Smooth muscle cell (in vitro differentiated cells): Measurements from ENCODE around the gene HGS. TPM values are rescaled to one million over a fixed set of nuclear protein-coding genes. Genes with fewer than 3 reads are reported as not detected.

Experiments used
- DNase-seq: peaks from one replicate; lab custom pipeline; 2025; ENCODE audit not compliant: unreplicated experiment; lab: John Stamatoyannopoulos, UW
- H2AFZ ChIP-seq: fragments of 200-600 bp; sonication (generic); 2 replicates; pipeline ENCODE4 v1.6.0; 2016; ENCODE audit warnings: antibody characterized with exemption, low read depth, mild to moderate bottlenecking
- H3F3A ChIP-seq: fragments of 200-600 bp; sonication (generic); 2 replicates; pipeline ENCODE4 v1.6.0; 2017; ENCODE audit warnings: antibody characterized with exemption, low read depth
- H3K27ac ChIP-seq: fragments of 200-600 bp; sonication (generic); 2 replicates; pipeline ENCODE4 v1.5.1; 2016; ENCODE audit warnings: low read depth, mild to moderate bottlenecking
- H3K27me3 ChIP-seq: fragments of 200-600 bp; sonication (generic); 2 replicates; pipeline ENCODE4 v1.6.1; 2016; ENCODE audit warnings: low read depth, mild to moderate bottlenecking
- H3K36me3 ChIP-seq: fragments of 200-600 bp; sonication (generic); 2 replicates; pipeline ENCODE4 v1.5.1; 2016; ENCODE audit warnings: low read depth
- H3K4me1 ChIP-seq: fragments of 200-600 bp; sonication (generic); 2 replicates; pipeline ENCODE4 v1.5.1; 2016; ENCODE audit warnings: low read depth
- H3K4me2 ChIP-seq: fragments of 200-600 bp; sonication (generic); 2 replicates; pipeline ENCODE4 v1.6.0; 2016; ENCODE audit warnings: mild to moderate bottlenecking
- H3K4me3 ChIP-seq: fragments of 200-600 bp; sonication (generic); 2 replicates; pipeline ENCODE4 v1.5.1; 2016; ENCODE audit warnings: mild to moderate bottlenecking
- H3K79me2 ChIP-seq: fragments of 200-600 bp; sonication (generic); 2 replicates; pipeline ENCODE4 v1.6.0; 2016; ENCODE audit warnings: low read depth, mild to moderate bottlenecking
- H3K9ac ChIP-seq: fragments of 200-600 bp; sonication (generic); 2 replicates; pipeline ENCODE4 v1.6.0; 2016; ENCODE audit warnings: low read depth
- H3K9me3 ChIP-seq: fragments of 200-600 bp; sonication (generic); replicated peaks from 2 replicates; pipeline ENCODE4 v1.5.1; 2016; ENCODE audit warnings: low read depth
- H4K20me1 ChIP-seq: fragments of 200-600 bp; sonication (generic); 2 replicates; pipeline ENCODE4 v1.6.0; 2016; ENCODE audit warnings: low read depth
- CTCF ChIP-seq: fragments of 200-600 bp; sonication (generic); IDR thresholded peaks from 2 replicates; pipeline ENCODE4 v1.5.1; 2017; ENCODE audit warnings: borderline replicate concordance, mild to moderate bottlenecking, antibody characterized with exemption; ENCODE audit not compliant: insufficient read depth, poor library complexity, severe bottlenecking
- WGBS: methylation state at CpG from one replicate; pipeline ENCODE4 v1.1.7; 2016; ENCODE audit warnings: low lambda C conversion rate; 5-methylcytosine and 5-hydroxymethylcytosine counted together
- polyA plus RNA-seq: library from polyadenylated mRNA; unstranded; fragments of >200 nt; fragmentation: Nextera tagmentation; extraction: Ambion mirVana; gene quantifications from 2 replicates; pipeline ENCODE4 v1.2.1, GENCODE V29; 2016
- total RNA-seq: library from RNA; depleted of rRNA; stranded (reverse); fragments of >200 nt; gene quantifications from 2 replicates; pipeline ENCODE4 v1.2.3, GENCODE V29; 2014

HGS gene
- total and polyA plus RNA-seq, 2 experiments from 2014 or later: 64.9 to 164 TPM

GRCh38 chr17:81716674-81716996 lies 32.8 kb downstream of the HGS start:
- Histone ChIP-seq H3K4me2 (no peak overlapping the region), H3K27me3 (no peaks in the 10 kb centered on the region), H3K9ac (no peak overlapping the region), H4K20me1 (no peaks in the 10 kb centered on the region), H3K27ac (no peak overlapping the region), H3F3A (no peaks in the 10 kb centered on the region), H2AFZ (no peak overlapping the region), H3K36me3 (no peaks in the 10 kb centered on the region), H3K4me3 (no peak overlapping the region), H3K79me2 (no peaks in the 10 kb centered on the region), H3K4me1 (peaks cover 9% of the 10 kb centered on the region), H3K9me3 (no peaks in the 10 kb centered on the region)
- no peak for DNase-seq
- 96% methylated on average over 4 of the region's 12 CpGs for WGBS
- TF ChIP-seq CTCF: no peak

GRCh38 chr17:81717049-81717765 lies 33.4 kb downstream of the HGS start:
- no peak for DNase-seq
- TF ChIP-seq CTCF: no peak

GRCh38 chr17:81717766-81718089 lies 33.9 kb downstream of the HGS start:
- WGBS: 94% methylated on average over 9 of the region's 9 CpGs
- no peak for DNase-seq

More at GRCh38 chr17:81717049-81717765, 33.4 kb downstream of the HGS start:
- Histone ChIP-seq H3K27me3 (no peaks in the 10 kb centered on the region), H3K9ac (no peak overlapping the region), H3K4me3 (no peak overlapping the region), H2AFZ (no peak overlapping the region), H3K36me3 (no peaks in the 10 kb centered on the region), H3K4me2 (no peak overlapping the region), H3K4me1 (peaks cover 6% of the 10 kb centered on the region), H4K20me1 (no peaks in the 10 kb centered on the region), H3K9me3 (no peaks in the 10 kb centered on the region), H3F3A (no peaks in the 10 kb centered on the region), H3K79me2 (no peaks in the 10 kb centered on the region), H3K27ac (no peak overlapping the region)
- WGBS: 97% methylated on average over 25 of the region's 25 CpGs

More at GRCh38 chr17:81717766-81718089, 33.9 kb downstream of the HGS start:
- Histone ChIP-seq H3K9ac (no peak overlapping the region), H3K4me2 (no peak overlapping the region), H2AFZ (no peak overlapping the region), H3K79me2 (no peaks in the 10 kb centered on the region), H3K36me3 (no peaks in the 10 kb centered on the region), H3K4me1 (peaks cover 6% of the 10 kb centered on the region), H3K4me3 (no peak overlapping the region), H3F3A (no peaks in the 10 kb centered on the region), H3K9me3 (no peaks in the 10 kb centered on the region), H3K27me3 (no peaks in the 10 kb centered on the region), H4K20me1 (no peaks in the 10 kb centered on the region), H3K27ac (no peak overlapping the region)
- no peak for TF ChIP-seq CTCF
